GM18907 (cell line): ENCODE data around the gene SH3PXD2A.
"Not testable (repeated sequence)": the region's sequence is repeated elsewhere in the genome, so short reads cannot be mapped to it uniquely, and the experiment has no call there.

Experiments used
- ATAC-seq: cut with Tn5 transposase; IDR thresholded peaks from one replicate; pipeline ENCODE4 v1.9.1; 2021; ENCODE audit warnings: mild to moderate bottlenecking, moderate library complexity; ENCODE audit not compliant: unreplicated experiment

The SH3PXD2A gene

GRCh38 chr10:103632871-103633270 lies 222.5 kb downstream of the SH3PXD2A start:
- ATAC-seq = not testable (repeated sequence)

DNA sequence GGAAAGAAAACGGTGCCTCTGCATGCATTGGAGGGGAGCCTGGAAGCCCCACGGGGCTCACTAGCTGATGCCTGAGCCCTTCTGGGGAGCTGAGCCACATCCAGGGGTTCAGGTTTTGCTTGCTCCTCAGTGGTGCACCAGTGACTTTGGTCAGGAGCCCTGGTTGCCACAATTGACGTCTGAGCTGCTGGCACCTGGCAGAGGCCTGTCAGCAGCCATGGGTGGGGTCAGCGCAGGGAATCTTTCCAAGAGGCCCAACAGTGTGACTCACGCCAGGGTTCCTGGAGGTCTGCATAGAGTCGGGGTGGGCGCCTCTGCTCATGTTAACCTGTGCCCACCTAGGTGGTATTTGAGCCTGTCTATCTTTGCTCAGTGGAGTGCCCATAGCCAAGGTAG lies 223.1 kb downstream of the SH3PXD2A start:
- ATAC-seq = no peak

DNA sequence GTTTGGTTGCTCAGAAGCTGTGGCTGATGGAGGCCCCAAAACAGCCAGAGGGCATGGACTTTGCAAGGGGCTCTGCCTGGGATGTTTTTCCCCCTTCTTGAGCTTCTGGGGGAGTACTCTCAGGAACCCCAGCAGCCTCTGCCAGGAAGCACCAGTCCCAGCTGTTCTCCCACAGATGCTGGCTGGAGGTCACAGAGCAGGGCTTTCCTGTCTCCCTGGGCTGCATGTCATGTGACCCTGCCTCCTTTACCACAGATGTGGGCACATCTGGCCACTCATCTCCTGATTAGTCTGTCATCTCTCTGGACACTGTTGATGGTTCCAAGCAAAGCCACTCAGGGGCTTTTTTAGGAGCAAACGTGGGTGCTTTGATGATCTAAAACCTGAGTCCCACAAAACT lies 225.2 kb downstream of the SH3PXD2A start:
- ATAC-seq = no peak

DNA sequence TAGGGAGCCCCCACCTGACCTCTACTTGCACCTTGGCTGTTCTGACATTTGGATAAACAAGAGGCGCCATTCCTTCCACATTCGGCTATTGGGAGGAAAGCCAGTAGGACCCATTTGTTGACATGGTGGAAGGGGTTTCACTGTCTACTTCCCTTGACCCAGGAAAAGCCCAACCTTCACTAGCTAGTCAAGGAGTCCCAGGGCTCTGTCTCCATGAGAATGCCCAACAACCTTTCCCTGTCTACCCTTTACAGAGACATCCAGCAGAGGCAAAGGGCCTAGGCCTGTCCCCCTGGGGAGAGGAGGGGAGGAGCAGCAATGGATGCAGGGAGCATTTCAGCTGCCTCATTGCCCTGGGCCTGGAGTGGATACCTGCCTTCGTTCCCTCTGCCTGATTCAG lies 225.8 kb downstream of the SH3PXD2A start:
- no peak for ATAC-seq

DNA sequence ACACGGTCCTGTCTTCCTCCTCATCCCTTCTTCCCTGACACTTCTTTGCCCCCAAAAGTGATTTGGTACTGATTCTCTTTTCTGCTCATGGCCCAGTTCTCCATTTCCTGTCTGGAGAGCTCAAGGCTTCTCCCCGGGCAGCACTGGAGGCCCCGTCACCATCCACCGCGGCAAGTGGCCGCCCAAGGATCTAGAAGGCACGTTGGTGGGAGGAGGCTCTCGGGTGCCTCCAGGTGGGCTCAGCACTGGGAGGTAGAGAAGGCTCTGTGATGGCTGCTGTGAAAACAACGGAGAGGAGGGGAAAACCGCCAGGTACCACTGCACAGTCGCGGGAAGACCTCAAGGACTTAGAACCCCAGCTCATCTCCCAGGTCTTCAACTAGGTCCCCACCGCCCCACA lies 227.5 kb downstream of the SH3PXD2A start:
- no peak for ATAC-seq

GRCh38 chr10:103627111-103627892 lies 228.1 kb downstream of the SH3PXD2A start:
- ATAC-seq = no peak

DNA sequence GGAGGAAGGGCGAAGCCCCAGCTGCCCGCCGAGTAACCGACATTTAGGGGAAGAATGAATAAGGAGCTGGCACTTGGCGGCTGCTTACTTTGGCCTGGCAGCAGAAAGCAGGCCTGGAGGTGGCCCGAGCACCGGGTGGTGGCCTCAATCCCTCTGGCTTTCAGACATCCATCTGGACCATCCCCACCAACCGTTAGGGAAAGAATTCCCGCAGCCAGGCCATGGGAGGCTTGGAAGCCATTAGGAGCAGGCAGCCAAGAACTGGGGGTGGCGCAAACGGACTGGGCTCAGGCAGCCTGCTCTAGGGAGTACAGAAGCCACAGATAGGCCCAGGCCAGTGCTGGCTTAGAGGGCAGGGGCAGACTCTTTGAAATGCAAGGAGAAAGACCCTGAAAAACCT lies 229.2 kb downstream of the SH3PXD2A start:
- no peak for ATAC-seq

GRCh38 chr10:103622935-103623574 lies 232.3 kb downstream of the SH3PXD2A start:
- no peak for ATAC-seq

GRCh38 chr10:103622286-103622685 lies 233.1 kb downstream of the SH3PXD2A start:
- ATAC-seq = no peak

- ATAC-seq = no peak
Observed at GRCh38 chr10:103621783-103622125, 233.6 kb downstream of the SH3PXD2A start.

- ATAC-seq = no peak
Observed at GRCh38 chr10:103620891-103621782, 234.2 kb downstream of the SH3PXD2A start.

DNA sequence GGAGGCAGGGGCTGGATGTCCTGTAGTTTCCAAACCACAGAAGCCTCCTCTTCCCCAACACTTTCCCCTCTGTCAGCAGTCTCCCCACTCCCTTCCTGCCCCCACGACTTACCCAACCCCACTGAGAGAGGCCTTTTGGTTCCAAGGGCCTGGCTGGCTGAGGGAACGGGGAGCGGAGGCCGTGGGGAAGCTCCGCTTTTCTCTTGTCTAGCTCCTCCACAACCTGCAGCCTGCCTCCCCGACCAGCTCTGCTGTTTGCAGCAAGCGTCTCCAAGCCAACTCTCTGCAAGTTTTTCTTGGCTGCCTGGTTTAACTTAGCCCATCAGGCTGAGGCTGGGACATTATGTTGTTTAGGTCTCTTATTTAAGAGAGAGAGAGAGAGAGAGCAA lies 235.0 kb downstream of the SH3PXD2A start:
- no peak for ATAC-seq

GRCh38 chr10:103619424-103620351 lies 235.7 kb downstream of the SH3PXD2A start:
- no peak for ATAC-seq

DNA sequence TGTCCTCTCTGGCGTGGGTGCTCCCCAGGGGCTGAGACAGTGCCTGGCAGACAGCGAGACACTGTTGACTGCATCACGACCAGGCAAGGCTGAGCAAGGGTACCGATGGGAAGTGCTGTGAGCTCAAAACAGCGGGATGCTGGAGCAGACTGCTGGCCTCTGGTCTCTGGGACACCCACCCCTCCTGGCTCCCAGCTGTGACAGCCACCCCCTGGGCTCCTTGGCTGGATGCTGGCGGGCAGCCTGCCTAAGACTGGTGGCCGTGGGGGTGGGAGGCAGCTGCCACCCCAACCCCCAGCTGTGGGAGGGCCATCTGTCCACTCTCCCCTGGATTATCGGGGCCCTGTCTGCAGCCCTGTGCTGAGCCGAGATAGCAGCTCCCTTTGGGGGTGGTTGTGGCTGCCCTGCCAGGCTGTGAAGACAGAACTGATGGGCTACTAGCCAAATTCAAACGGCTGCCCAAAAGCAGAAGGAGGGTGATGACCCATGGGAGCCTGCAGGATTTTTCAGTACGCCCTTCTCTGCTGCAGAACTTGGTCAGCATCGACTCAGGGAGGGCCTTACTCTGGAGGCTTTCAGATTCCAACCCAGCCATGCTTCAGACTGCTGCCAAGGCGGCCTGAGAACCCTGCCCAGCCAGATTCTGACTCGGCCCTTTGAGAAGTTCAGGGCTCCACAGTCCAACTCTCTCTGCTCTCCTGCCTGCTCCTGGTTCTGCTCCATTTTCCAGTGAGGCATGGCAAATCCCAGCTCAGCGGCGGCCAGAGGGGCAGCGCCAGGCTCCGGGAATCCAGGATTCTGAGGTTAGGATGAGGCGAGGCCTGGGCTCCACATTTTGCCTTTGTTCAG lies 236.6 kb downstream of the SH3PXD2A start:
- no peak for ATAC-seq

- no peak for ATAC-seq
Observed at GRCh38 chr10:103617602-103618385, 237.6 kb downstream of the SH3PXD2A start.

GRCh38 chr10:103616705-103617601 lies 238.4 kb downstream of the SH3PXD2A start:
- ATAC-seq = no peak

GRCh38 chr10:103614306-103615158 lies 240.8 kb downstream of the SH3PXD2A start:
- no peak for ATAC-seq
